NCI-H69 (cell line): Measurements from ENCODE around the gene CDC42SE1.
"Not testable (repeated sequence)": the region's sequence is repeated elsewhere in the genome, so short reads cannot be mapped to it uniquely, and the experiment has no call there.

Source experiments
- DNase-seq: peaks from one replicate; lab custom pipeline; 2025; lab: John Stamatoyannopoulos, UW

The CDC42SE1 gene, protein sequence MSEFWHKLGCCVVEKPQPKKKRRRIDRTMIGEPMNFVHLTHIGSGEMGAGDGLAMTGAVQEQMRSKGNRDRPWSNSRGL

DNA sequence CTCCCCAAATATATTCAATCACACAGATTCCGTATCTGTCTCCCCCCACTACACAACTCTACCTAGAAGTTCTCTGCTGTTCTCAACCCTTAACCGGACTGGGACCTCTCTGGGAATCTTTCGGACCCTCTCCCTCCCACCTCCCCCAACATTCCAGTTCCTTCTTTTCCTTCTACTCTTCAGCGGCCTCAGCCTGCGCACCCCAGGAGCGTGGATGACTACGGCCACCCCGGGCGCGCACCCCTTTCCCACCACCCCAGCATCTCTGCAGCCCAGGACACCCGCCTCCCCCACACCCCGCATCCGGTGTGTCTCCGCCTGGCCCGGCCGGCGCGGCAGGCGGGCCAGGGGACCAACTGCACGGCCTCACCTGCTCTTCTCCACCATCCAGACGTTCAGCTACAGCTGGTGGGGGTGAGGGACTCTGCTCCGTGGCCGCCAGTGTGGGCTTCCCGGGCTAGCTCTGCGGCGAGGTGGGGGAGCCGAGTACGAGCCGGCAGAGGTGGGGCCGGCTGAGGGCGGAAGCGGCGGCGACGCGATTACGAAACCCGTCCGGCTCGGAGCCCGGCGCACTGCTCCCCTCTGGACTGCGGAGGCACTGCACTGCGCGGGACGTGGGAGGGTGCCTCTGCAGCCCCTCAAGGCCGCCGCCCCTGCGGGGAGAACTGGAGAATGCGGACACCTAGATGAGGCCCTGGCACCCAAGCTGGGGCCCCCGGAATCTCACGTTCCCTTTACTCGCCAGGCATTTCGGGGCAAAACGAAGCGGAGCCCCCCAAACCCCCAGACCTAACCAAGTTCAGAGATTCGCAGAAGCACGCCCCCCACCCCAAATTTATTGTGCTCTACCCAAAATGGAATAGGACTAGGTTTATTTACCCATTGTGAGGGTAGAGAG lies at the start of gene CDC42SE1:
Gene CDC42SE1 (minus strand): TSS at position 514 of the 898 bp plus-strand sequence. CDS start 3,892 bp downstream, outside the sequence.
- peak; percentile 94 for DNase-seq

DNA sequence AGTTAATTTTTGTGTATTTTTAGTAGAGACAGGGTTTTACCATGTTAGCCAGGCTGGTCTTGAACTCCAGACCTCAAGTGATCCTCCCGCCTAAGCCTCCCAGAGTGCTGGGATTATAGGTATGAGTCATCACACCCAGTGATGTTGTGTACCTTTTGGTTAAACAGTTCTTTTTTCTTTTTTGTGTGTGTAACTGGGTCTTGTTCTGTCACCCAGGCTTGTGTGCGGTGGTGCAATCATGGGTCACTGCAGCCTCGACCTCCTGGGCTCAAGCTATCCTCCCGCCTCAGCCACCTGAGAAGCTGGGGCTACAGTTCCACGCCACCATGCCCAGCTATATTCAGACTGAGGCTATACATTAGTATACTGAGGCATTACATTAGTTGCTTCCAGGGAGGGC lies 48.9 kb upstream of the CDC42SE1 start:
- peak; percentile 39 for DNase-seq

- DNase-seq = peak; percentile 66
Observed at GRCh38 chr1:151106894-151107293, 47.5 kb upstream of the CDC42SE1 start.

- DNase-seq = no peak
Observed at GRCh38 chr1:151104630-151105029, 45.2 kb upstream of the CDC42SE1 start.

DNA sequence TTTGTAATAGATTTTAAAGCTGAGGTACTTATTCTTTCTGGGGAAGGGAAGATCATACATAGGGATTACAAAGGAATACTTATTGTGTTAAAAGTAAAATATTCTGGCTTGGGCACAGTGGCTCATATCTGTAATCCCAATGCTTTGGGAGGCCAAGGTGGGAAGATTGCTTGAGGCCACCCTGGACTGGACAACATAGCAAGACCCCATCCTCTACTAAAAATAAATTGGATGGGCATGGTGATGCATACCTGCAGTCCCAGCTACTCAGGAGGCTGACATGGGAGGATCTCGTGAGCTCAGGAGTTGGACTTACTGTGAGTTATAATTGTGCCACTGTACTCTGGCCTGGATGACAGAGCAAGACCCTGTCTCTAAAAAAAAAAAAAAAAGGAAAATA lies 38.7 kb upstream of the CDC42SE1 start:
- DNase-seq = no peak

- DNase-seq = not testable (repeated sequence)
Observed at GRCh38 chr1:151097426-151097825, 38.0 kb upstream of the CDC42SE1 start.

DNA sequence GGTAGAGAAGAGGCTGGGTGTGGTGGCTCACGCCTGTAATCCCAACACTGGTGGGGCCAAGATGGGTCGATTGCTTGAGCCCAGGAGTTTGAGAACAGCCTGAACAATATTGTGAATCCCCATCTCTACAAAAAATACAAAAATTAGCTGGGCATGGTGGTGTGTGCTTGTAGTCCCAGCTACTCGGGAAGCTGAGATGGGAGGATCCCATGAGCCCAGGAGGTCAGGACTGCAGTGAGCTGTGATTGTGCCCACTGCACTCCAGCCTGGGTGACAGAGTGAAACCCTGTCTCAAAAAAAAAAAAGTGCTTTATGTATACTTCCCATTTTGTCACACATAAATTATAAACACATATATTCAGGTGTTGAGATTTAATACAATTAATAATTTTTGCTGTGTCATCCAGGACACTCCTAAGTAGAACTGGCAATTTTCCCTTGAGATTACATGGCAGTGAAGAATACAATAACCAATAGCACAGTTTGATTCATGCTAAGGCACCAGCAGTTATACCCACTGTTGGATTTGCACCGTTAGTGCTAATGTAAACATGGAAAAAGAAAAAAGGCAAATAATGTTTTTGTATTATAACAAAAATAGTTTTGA lies 26.6 kb upstream of the CDC42SE1 start:
- DNase-seq = peak; percentile 77

DNA sequence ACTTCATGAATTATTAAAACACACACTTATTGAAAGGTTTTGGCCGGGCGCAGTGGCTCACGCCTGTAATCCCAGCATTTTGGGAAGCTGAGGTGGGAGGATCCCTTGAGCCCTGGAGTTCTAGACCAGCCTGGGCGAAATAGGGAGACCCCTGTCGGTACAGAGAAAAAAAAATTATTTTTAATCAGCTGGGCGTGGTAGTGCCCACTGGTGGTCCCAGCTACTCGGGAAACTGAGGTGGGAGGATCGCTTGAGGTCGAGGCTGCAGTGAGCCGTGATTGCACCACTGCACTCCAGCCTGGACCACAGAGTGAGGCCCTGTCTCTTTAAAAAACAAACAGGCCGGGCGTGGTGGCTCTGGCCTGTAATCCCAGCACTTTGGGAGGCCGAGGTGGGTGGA lies 12.8 kb upstream of the CDC42SE1 start:
- DNase-seq = no peak

- peak; percentile 97 for DNase-seq
Observed at GRCh38 chr1:151070474-151071276, 11.3 kb upstream of the CDC42SE1 start, which contains the start of gene GABPB2. Gene GABPB2, plus strand, starts transcription at chr1:151070761. Its CDS starts 17,429 bp downstream, at chr1:151088190.

- DNase-seq = no peak
Observed at GRCh38 chr1:151069103-151069486, 9.7 kb upstream of the CDC42SE1 start.

DNA sequence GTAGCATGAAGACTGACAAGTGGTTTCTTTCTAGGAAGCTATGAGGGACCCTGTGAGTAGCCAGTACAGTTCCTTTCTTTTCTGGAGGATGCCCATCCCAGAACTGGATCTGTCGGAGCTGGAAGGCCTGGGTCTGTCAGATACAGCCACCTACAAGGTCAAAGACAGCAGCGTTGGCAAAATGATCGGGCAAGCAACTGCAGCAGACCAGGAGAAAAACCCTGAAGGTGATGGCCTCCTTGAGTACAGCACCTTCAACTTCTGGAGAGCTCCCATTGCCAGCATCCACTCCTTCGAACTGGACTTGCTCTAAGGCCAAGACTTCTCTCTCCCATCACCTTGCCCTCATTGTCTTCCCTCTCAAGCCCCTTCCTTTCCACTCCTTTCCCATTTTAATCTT lies 7.8 kb upstream of the CDC42SE1 start:
- DNase-seq = no peak

DNA sequence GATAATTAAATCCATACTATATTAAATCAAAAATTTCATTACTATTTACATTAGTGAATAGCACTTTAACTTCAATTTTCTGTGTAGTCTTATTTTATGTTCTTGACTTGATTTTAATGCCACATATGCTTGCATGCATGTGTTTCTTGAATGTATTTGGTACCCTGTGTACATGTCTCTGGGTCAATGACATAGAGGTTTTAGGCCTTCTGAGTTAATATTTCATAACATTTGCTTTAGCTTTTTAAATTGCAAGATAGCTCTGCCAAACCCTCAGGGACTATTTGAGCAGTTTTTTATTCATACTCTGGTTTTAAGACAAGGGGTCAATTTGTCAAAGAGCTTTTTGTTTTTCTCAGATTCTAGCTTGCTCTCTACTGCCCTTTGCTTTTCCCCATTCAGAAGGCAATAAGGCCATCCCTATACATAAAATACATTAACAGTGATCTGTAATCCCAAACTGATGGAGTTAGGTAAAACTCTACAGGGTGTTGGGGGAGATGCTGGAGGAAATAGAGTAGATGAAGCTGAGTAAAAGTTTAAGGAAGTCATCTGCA lies 5.7 kb upstream of the CDC42SE1 start:
- DNase-seq = peak; percentile 23

GRCh38 chr1:151062741-151063371 lies 3.4 kb upstream of the CDC42SE1 start:
- DNase-seq = no peak

DNA sequence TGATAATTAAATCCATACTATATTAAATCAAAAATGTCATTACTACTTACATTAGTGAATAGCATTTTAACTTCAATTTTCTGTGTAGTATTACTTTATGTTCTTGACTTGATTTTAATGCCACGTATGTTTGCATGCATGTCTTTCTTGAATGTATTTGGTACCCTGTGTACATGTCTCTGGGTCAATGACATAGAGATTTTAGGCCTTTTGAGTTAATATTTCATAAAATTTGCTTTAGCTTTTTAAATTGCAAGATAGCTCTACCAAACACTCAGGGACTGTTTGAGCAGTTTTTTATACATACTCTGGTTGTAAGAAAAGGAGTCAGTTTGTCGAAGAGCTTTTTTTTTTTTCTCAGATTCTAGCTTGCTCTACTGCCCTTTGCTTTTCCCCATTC lies 2.3 kb upstream of the CDC42SE1 start:
- DNase-seq = no peak

DNA sequence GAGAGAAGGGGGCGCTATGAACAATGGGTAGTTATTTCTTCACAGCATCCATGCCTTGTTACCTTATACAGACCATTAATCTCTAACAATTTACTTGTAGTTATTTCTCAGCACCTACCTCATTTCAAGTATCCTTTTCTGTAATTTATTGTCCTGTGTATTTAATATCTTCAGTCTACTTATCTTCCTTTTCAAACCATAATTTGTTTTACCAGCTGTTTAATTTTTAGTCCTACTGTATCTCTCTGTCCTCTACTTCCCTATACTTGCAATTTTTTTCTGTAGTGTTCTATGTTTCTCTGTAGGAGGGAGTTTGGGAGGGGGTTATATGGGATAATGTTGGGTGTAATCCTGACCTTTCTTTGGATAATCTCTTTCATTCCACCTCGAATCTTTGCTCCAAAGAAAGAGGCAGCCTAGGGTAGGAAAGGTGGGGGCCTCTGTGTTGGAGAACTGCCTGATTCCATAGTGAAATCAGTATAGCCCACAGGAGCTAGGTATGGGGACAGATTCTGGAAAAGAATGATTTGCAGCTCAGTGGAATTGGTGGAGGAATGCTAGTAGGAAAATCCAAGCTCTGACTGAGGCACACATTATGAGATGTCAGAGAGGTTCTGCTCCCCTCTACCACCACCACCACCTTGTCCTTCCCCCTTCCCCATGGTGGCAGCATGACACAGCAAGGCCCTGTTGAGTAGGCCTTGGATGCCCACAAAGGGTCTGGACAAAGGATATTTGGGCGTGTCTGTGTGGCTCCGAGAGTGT lies 1.4 kb upstream of the CDC42SE1 start:
- peak; percentile 78 for DNase-seq

DNA sequence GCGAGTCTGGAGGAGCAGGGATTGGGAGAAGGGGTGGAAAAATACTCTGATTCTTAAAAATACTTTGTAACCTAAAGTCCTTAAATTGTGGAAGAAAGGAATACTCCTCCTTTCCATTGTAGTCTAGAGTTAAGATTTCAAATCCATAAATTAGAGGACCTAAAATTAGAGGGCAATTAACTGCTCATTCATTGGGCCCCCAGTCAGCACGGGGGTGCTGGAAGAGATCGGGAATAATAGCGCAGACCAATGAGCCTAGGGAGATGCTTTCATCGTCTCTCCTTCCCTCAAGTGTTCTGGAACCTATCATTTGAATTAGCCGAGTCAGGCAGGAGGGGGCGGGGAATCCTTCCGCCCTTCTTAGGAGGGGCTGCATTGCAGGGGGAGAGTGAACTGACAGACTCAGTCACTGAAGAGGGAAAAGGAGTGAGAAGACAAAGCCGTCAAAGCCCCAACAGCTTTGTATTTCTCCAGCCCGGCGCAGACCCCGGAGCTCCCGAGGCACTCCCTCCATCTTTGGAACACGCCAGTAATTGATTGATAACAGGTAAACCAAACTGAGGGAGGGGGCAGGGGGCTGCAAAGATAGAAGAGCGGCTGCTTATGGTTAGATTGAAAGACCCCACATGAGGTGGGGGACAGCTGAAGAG lies 710 bp upstream of the CDC42SE1 start, which contains the start of gene MLLT11:
Gene MLLT11 (plus strand): TSS at position 391 of the 650 bp plus-strand sequence. CDS start 6,828 bp downstream, outside the sequence.
- DNase-seq = peak; percentile 96

DNA sequence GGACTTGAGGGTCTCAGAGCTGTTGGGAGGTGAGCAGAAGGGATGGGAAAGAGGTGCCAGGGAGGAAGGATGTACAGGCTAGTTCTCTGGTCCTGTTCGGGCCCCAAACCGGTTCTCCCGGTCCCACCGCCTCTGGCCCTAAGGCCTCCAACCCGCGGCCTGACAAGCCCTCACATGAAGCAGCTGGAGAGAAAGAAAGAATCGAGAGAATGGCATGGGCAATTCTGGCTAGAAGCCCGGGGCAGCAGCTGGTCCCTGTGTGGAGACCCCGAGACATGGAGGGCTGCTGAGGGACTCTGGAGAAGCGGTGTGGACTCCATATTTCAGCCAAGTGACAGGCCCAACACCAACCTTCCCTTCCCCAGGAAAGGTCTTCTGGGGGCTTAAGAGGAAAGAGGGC lies 730 bp downstream of the CDC42SE1 start:
- DNase-seq = peak; percentile 64

GRCh38 chr1:151056149-151056548 lies 3.3 kb downstream of the CDC42SE1 start:
- no peak for DNase-seq

DNA sequence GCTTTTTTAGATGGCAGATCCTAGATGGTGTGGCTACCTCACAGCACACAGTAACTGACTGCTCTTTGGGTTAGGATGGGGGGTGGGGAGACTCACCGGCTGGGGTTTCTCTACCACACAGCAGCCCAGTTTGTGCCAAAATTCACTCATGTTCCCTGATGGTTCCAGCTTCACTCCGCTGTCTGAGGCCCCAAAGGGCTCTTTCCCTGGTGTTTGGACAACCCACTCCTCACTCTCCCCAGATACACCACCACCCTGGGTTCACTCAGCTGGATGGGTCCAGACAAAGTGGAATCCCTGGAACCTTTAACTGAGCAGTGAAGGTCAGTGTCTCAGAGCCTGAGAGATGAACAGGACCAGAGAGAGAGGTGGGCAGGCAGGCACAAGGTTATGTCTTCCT lies 3.8 kb downstream of the CDC42SE1 start:
- no peak for DNase-seq

DNA sequence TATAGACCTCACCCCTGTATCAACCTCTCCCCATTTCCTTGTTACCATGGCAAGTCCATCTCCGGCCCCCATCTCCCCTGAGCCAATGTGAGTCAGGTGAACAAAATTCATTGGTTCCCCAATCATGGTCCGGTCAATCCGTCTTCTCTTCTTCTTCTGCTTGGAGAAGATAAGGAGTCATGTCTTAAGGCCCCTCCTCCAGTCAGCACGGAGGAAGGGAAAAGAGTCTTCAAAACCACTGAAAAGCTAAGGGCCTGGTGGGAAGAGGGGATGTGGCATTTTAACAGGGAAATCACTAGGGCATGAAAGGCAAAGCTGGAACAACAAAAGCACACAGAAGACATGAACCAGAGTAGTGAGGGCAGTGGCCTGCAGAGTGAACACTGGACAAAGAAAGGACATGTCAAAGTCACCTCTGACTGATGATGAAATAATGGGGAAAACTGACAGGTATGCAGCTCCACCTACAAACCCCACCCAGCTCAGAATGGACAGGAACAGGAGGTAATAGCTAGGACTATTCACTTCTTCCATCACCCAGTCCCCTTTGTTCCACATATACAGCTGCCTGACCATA lies 4.4 kb downstream of the CDC42SE1 start:
- DNase-seq = no peak
